HG03280 (cell line): ENCODE data around the gene ARHGEF33.

Experiments
- ATAC-seq: cut with Tn5 transposase; IDR thresholded peaks from one replicate; pipeline ENCODE4 v1.9.1; 2021; ENCODE audit warnings: mild to moderate bottlenecking, moderate library complexity; ENCODE audit not compliant: unreplicated experiment

Gene ARHGEF33

DNA sequence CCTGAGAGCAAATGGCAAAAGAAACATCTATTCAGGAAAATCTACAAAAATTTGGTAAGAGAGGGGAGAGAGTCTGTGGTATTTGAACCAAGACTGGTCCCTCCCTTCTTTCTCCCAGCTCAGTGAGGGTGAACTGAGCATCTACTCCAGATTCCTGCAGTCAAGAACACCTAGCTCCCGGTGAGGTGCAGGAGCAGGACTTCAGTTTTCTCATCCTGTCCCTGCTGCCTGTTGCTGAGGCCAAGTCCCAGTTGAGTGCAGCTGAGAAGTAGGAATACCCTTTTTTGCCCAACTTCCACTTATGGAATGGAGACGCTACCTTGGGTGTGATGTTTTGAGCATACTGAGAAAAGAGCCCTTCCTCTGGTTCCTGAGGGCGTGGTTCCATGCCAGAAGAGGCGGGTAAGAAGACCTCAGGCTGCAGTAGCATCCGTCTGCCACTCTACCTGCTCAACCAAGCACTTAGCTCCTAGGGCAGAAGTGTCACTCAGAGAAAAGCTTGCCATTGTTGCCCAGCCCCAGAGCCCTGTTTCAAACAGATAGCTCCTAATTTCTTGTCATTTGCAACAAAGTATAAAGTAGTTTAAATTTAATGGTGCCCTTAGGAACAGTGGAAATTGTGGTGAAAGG, 118.3 kb downstream of the ARHGEF33 start:
- ATAC-seq: no peak

DNA sequence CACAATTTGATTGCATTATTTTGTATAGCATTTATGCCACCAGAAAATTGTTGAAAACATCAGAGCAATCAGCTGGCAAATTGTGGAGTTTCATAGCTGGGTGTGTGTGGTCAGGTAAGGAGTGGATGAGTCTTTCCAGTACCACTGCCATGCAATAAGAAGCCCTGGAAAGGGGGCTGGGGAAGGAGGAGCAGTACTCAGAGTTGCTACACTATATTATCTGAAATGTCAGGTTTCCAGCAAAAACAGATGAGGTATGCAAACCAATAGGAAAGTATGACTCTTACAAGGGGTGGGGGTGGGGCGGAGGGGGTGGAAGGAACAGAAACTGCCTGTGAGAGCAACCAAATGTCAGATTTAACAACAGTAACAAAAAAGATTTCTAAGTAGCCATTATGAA, 119.0 kb downstream of the ARHGEF33 start:
- no peak for ATAC-seq

DNA sequence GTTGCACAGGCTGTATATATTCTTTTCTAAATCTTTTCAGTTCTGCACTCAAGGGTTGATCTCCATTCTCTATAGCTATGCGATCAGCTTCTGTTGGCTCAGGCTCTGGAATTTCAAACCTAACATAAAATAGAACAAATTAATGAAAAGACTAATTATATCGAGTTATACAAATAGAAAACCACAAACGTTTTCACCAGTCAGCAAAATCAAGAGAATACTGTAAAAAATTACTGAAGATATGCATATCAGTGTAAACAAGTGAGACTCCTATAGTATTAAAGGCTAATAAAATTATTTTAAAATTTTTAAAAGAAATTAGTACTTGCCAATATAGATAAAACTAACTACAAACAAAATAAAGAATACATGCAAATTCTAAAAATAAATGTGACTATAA, 124.2 kb downstream of the ARHGEF33 start:
- no peak for ATAC-seq

DNA sequence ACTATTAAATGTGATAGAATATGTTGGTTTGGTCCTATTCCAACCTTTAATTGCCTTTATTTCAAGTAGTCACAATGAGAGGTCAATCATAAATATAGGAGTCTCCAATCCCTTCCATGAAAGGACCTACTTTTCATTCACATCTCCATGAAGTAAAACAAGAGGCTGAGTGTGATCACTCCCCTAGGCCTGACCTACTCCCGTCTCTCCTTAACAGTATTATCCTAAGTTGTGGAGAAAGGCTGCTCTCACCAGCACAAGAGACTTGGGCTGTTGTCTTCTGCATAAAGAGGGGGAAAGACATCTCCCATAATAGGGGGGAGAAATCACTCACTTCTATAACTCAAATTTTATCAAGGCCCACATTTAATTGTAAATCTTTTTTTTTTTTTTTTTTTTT, 125.7 kb downstream of the ARHGEF33 start:
- no peak for ATAC-seq

DNA sequence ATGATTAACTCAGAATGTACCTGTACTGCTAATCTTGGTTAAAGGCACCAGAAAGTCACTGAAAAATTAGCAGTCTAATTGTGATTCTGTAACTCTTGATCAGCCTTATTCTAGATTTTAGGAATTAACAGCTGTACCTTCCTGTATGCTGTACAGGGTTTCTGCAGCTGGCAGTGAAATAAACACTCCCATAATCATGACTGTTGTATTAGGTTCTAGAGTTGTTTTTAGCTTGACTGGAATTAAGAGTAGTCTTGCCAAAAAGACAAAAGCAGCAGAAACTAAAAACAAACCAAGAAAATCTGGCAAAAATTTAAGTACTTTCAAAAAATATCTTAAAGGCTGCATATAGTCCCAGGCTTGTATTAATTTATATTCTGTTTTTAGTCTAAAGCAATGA, 127.7 kb downstream of the ARHGEF33 start:
- no peak for ATAC-seq

DNA sequence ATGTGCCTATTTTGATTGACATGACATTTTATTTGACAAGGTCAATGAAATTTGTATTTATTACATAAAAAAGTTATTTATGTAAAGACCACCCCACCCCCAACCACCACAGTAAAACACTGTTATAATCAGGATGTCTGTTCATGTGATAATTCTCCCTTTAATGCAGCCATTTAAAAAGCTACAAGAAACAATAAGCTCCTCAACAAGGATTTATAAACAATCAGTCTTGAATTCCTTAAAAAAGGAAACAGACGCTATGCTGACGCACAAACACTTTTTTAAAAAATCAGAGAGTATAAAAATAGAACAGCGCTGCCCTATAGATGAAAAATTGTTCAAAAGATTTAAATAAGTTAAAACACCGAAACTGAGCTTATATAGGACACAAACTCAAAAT, 129.0 kb downstream of the ARHGEF33 start:
- ATAC-seq: no peak

DNA sequence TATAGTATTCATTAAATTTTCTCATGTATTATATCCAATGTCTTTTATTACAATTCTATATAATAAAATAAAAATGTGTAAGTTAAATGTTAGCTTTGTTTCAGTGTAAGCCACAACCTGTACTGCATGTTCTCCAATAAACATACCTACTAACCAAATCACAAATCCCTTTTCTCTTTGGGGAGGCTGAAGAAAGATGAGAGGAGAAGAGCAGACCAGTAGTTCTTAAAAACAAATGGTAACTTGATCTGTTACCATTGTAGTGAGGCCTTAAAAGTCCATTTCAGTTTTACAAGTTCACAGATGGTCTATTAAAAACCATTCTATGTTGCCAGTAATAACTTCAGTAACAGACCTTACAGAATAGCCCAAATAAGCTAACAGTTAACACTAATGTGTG, 130.7 kb downstream of the ARHGEF33 start:
- ATAC-seq: no peak

DNA sequence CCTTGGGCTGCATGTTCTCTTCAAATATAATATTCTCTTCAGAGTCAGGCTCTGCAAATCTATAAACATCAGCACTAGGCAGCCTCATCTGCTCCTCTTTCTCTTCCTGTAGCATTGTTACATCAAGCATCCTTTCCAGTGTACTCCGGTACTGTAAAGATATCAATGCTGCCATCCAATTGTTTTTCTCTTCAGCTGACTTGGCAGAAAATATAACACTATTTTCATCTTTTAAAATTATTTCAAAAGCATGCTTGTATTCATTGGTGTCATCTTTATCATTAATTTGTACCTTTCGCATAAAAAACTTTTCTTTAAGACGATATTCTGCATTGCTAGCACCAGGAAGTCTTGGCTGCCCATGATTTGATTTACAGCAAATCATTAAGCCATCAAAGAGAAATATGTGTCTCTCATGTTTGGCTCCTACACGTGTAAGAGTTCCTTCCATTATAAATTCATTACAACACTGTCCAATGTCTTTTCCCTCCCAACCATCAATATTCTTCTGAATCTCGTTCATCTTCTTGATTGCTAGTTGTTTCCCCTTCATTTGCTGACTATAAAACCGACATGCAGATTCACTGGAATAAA, 133.1 kb downstream of the ARHGEF33 start:
- no peak for ATAC-seq

DNA sequence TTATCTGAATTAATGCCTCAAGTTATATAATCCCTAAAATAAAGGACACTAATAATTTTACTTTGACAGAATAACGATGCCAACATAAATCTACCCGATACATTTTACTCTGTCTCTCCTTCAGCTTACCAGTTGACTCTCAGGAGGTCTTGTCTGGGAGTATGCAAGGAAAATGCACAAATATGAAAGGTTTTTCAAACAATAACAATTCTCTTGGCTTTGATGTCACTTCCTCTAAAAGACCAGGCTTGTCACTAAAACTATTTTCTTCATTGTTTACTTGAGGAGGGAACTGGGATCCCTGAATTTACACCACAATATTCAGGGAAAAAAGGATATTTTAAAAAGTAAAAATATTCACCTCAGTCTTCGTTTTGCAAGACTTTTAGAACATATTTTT, 134.0 kb downstream of the ARHGEF33 start:
- no peak for ATAC-seq

DNA sequence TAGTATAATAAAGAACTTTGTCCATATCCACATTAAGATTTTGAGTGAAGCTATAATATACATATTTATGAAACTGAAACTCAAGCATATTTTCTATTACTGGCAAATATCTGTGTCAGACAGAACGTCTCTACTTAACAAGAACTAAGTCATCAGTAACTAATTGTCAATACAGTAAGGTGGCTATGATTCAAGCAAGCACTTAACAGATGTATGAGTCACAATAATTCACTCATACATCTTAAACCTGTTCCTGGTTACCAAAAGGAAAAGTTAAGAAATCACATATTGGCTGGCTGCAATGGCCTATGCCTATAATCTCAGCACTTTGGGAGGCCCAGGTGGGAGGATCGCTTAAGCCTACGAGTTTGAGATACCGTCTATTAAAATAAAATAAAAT, 135.2 kb downstream of the ARHGEF33 start:
- ATAC-seq: no peak
